Measurements from ENCODE around the gene KCTD10. TPM values are rescaled to one million over a fixed set of nuclear protein-coding genes. Genes with fewer than 3 reads are reported as not detected.

KCTD10 gene
- total RNA-seq, 1 experiment from 2014 or later = 71.3 TPM

DNA sequence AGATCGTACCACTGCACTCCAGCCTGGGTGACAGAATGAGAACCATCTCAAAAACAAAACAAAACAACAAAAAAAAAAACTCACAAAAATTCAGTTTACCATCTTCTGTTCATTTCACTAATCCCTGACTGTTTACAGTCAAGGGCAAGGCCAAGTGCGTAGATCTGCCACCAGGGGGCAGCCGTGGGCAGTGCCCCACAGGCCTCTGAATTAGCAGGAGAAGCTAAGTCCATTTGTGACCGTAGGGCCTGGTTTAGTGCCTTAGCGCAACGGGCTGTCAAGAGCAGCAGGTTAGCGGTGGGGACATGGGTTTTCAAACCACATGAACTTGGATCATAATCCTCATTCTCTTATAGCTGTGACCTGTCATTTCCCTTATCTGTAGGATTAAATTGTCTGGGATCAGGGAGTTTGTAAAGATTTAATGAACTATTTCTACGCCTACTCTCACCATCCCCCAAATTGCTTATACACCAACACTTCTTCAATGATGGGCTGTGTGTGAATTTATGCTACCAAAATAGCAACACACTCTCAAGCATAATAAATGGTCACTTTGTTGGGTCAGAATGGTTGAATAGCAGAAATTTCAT is 49.0 kb downstream of the KCTD10 start:
- Mint-ChIP-seq H3K36me3 (ENCODE audit: insufficient read depth in 1 of 3, low read depth in 3 of 3) (no peaks in the 10 kb centered on the region), H3K9me3 (no peaks in the 10 kb centered on the region; a peak in 1 of 5 replicates), H3K27ac (no peak overlapping the region), H3K4me3 (no peak overlapping the region), H3K4me1 (peaks cover 5 to 7% of the 10 kb centered on the region in 2 experiments), H3K27me3 (ENCODE audit: low read depth) (no peaks in the 10 kb centered on the region; the same call in 1 of the 2 replicates)
- Histone ChIP-seq H2AFZ (ENCODE audit: low read length) (no peak overlapping the region), H3T11ph (ENCODE audit: low read length) (no peak overlapping the region), H3K27ac (ENCODE audit: insufficient read length, low read depth, low read length) (no peak overlapping the region), H3K14ac (ENCODE audit: insufficient read depth, low read length) (no peak overlapping the region), H3K79me1 (ENCODE audit: insufficient read depth, low read depth, low read length, poor library complexity, severe bottlenecking) (no peaks in the 10 kb centered on the region), H2BK20ac (ENCODE audit: low read depth, low read length, poor library complexity, severe bottlenecking) (no peak overlapping the region), H3K27me3 (ENCODE audit: insufficient read depth, low read length) (no peaks in the 10 kb centered on the region), H2BK12ac (ENCODE audit: insufficient read length, low read depth, low read length) (no peak overlapping the region), H3K4ac (ENCODE audit: low read depth, low read length) (no peak overlapping the region), H3K9me3 (ENCODE audit: control insufficient read depth, low read depth, low read length) (no peaks in the 10 kb centered on the region), H3K79me2 (ENCODE audit: insufficient read depth, low read length) (no peaks in the 10 kb centered on the region), H2BK5ac (ENCODE audit: insufficient read length, low read length) (no peak overlapping the region), H3K23ac (ENCODE audit: insufficient read length, low read depth, low read length) (no peak overlapping the region), H4K91ac (ENCODE audit: insufficient read length, low read depth, low read length) (no peak overlapping the region), H4K20me1 (ENCODE audit: control insufficient read depth, insufficient read depth, insufficient read length) (no peaks in the 10 kb centered on the region), H3K9ac (ENCODE audit: extremely low read depth, insufficient read length, low read length) (no peak overlapping the region), H4K5ac (ENCODE audit: insufficient read length, low read depth, low read length) (no peak overlapping the region), H3K56ac (ENCODE audit: insufficient read length, low read depth, low read length) (no peak overlapping the region), H4K8ac (replicated peaks; ENCODE audit: insufficient read length, low read depth, low read length) (no peak overlapping the region), H3K4me2 (ENCODE audit: insufficient read depth, insufficient read length, low read length) (no peak overlapping the region), H2BK120ac (ENCODE audit: low read depth, low read length, poor library complexity, severe bottlenecking) (no peak overlapping the region), H3K18ac (ENCODE audit: insufficient read length, low read depth, low read length) (no peak overlapping the region), H3K4me1 (ENCODE audit: insufficient read depth, low read length) (no peaks in the 10 kb centered on the region; the same call in 1 of the 2 replicates), H3K23me2 (ENCODE audit: insufficient read length, low read depth, low read length, poor library complexity, severe bottlenecking) (no peaks in the 10 kb centered on the region), H2AK5ac (ENCODE audit: insufficient read length, low read length) (no peak overlapping the region), H2BK15ac (ENCODE audit: low read depth, low read length) (no peak overlapping the region)
- TF ChIP-seq, protein P1, sequence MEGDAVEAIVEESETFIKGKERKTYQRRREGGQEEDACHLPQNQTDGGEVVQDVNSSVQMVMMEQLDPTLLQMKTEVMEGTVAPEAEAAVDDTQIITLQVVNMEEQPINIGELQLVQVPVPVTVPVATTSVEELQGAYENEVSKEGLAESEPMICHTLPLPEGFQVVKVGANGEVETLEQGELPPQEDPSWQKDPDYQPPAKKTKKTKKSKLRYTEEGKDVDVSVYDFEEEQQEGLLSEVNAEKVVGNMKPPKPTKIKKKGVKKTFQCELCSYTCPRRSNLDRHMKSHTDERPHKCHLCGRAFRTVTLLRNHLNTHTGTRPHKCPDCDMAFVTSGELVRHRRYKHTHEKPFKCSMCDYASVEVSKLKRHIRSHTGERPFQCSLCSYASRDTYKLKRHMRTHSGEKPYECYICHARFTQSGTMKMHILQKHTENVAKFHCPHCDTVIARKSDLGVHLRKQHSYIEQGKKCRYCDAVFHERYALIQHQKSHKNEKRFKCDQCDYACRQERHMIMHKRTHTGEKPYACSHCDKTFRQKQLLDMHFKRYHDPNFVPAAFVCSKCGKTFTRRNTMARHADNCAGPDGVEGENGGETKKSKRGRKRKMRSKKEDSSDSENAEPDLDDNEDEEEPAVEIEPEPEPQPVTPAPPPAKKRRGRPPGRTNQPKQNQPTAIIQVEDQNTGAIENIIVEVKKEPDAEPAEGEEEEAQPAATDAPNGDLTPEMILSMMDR (conservative IDR thresholded peaks at IDR 0.05) = peak; percentile 99
- DNase-seq = peak; percentile 89
- no CpG with 5 or more reads among the region's 8 CpGs for WGBS (ENCODE audit: extremely low coverage, insufficient read length, low lambda C conversion rate)
